WTC11 (cell line): ENCODE results near the gene MYO16. TPM values are rescaled to one million over a fixed set of nuclear protein-coding genes. Genes with fewer than 3 reads are reported as not detected.

Experiments
- ATAC-seq: fragments of 200-7000 bp; cut with Tn5 transposase; 2 replicates; pipeline ENCODE4 v1.10.0; 2021; ENCODE audit warnings: mild to moderate bottlenecking, moderate library complexity
- CTCF ChIA-PET: fragments of 300-600 bp; sonication (Branson Sonifier 250); formaldehyde crosslinking; loops from one replicate; lab custom pipeline; 2021; ENCODE audit warnings: antibody characterized with exemption; lab: Charles Lee
- POLR2A ChIA-PET: fragments of 350-600 bp; sonication (Branson Sonifier 250); formaldehyde crosslinking; loops from one replicate; lab custom pipeline; 2021; ENCODE audit warnings: antibody characterized with exemption; lab: Charles Lee
- DNase-seq: peaks from one replicate; pipeline ENCODE4 v3.0.0; 2021; ENCODE audit warnings: low spot score
- H3K27ac Mint-ChIP-seq: 2 replicates; pipeline ENCODE4 v1.8.0; 2021; ENCODE audit warnings: mixed read lengths
- H3K27me3 Mint-ChIP-seq: 2 replicates; pipeline ENCODE4 v1.8.0; 2021; ENCODE audit warnings: low read depth, mild to moderate bottlenecking, moderate library complexity, mixed read lengths
- H3K36me3 Mint-ChIP-seq: 2 replicates; pipeline ENCODE4 v1.8.0; 2021; ENCODE audit warnings: mixed read lengths
- H3K4me1 Mint-ChIP-seq: 2 replicates; pipeline ENCODE4 v1.8.0; 2022; ENCODE audit warnings: mixed read lengths
- H3K4me3 Mint-ChIP-seq: 2 replicates; pipeline ENCODE4 v1.8.0; 2021; ENCODE audit warnings: mild to moderate bottlenecking, moderate library complexity, mixed read lengths
- H3K9me3 Mint-ChIP-seq: 2 replicates; pipeline ENCODE4 v1.8.0; 2021; ENCODE audit warnings: mixed read lengths
- ATF1 ChIP-seq: sonication (generic); formaldehyde crosslinking; IDR thresholded peaks from 2 replicates; pipeline ENCODE4 v1.8.1; 2023; ENCODE audit warnings: mild to moderate bottlenecking, moderate library complexity, missing genetic modification reagents
- CBFB ChIP-seq: sonication (generic); formaldehyde crosslinking; IDR thresholded peaks from 2 replicates; pipeline ENCODE4 v1.8.1; 2022; ENCODE audit warnings: mild to moderate bottlenecking, low read depth, missing genetic modification reagents
- CREM ChIP-seq: sonication (generic); formaldehyde crosslinking; IDR thresholded peaks from 2 replicates; pipeline ENCODE4 v1.8.1; 2022; ENCODE audit warnings: mild to moderate bottlenecking, missing genetic modification reagents, moderate library complexity
- EMX1 ChIP-seq: fragments of 250-450 bp; sonication (Bioruptor Pico); IDR thresholded peaks from 2 replicates; pipeline ENCODE4 v1.8.0; 2021; ENCODE audit warnings: mild to moderate bottlenecking
- ETV6 ChIP-seq: sonication (generic); formaldehyde crosslinking; IDR thresholded peaks from 2 replicates; pipeline ENCODE4 v1.8.1; 2022; ENCODE audit warnings: mild to moderate bottlenecking, missing genetic modification reagents
- JUN ChIP-seq: sonication (generic); formaldehyde crosslinking; IDR thresholded peaks from 2 replicates; pipeline ENCODE4 v1.8.0; 2023; ENCODE audit warnings: mild to moderate bottlenecking, missing genetic modification reagents
- NFATC4 ChIP-seq: fragments of 250-450 bp; sonication (Bioruptor Pico); IDR thresholded peaks from 2 replicates; pipeline ENCODE4 v1.9.0; 2021; ENCODE audit warnings: mild to moderate bottlenecking
- NFE2L1 ChIP-seq: sonication (generic); formaldehyde crosslinking; IDR thresholded peaks from 2 replicates; pipeline ENCODE4 v1.8.1; 2023; ENCODE audit warnings: missing genetic modification reagents
- NR1H2 ChIP-seq: sonication (generic); formaldehyde crosslinking; IDR thresholded peaks from 2 replicates; pipeline ENCODE4 v1.9.0; 2021; ENCODE audit warnings: mild to moderate bottlenecking, moderate library complexity, missing genetic modification reagents
- NR3C1 ChIP-seq: sonication (generic); formaldehyde crosslinking; conservative IDR thresholded peaks from 2 replicates; pipeline ENCODE4 v1.8.1; 2023; ENCODE audit warnings: low read depth, mild to moderate bottlenecking, missing genetic modification reagents
- SMAD3 ChIP-seq: sonication (generic); formaldehyde crosslinking; IDR thresholded peaks from 2 replicates; pipeline ENCODE4 v1.8.0; 2022; ENCODE audit warnings: missing genetic modification reagents, mild to moderate bottlenecking, borderline replicate concordance
- SOX15 ChIP-seq: fragments of 250-450 bp; sonication (Bioruptor Pico); IDR thresholded peaks from 2 replicates; pipeline ENCODE4 v1.9.0; 2021; ENCODE audit warnings: mild to moderate bottlenecking
- TCF7 ChIP-seq: sonication (generic); formaldehyde crosslinking; IDR thresholded peaks from 2 replicates; pipeline ENCODE4 v1.8.0; 2022; ENCODE audit warnings: mild to moderate bottlenecking, low read depth, missing genetic modification reagents, moderate library complexity
- total RNA-seq: library from RNA; stranded (reverse); gene quantifications from 3 replicates; pipeline ENCODE4 v1.2.3, GENCODE V29; 2021
- TF ChIP-seq, protein P1 (sequence below): sonication (generic); formaldehyde crosslinking; IDR thresholded peaks from 2 replicates; pipeline ENCODE4 v1.8.1; 2023; ENCODE audit warnings: mild to moderate bottlenecking, missing genetic modification reagents, moderate library complexity
- TF ChIP-seq, protein P2 (sequence below): sonication (generic); formaldehyde crosslinking; IDR thresholded peaks from 2 replicates; pipeline ENCODE4 v1.8.1; 2022; ENCODE audit warnings: low read depth, missing genetic modification reagents, borderline replicate concordance
- TF ChIP-seq, protein P3 (sequence below): sonication (generic); formaldehyde crosslinking; IDR thresholded peaks from 2 replicates; pipeline ENCODE4 v1.8.0; 2022; ENCODE audit warnings: missing genetic modification reagents
- TF ChIP-seq, protein P4 (sequence below): sonication (generic); formaldehyde crosslinking; IDR thresholded peaks from 2 replicates; pipeline ENCODE4 v1.8.0; 2022; ENCODE audit warnings: mild to moderate bottlenecking, missing genetic modification reagents
- TF ChIP-seq, protein P5 (sequence below): fragments of 250-450 bp; sonication (Bioruptor Pico); IDR thresholded peaks from 2 replicates; pipeline ENCODE4 v1.9.0; 2021; ENCODE audit warnings: mild to moderate bottlenecking
- TF ChIP-seq, protein P6 (sequence below): sonication (generic); formaldehyde crosslinking; IDR thresholded peaks from 2 replicates; pipeline ENCODE4 v1.8.0; 2023; ENCODE audit warnings: mild to moderate bottlenecking, missing genetic modification reagents
- TF ChIP-seq, protein P7 (sequence below): fragments of 250-450 bp; sonication (Bioruptor Pico); IDR thresholded peaks from 2 replicates; pipeline ENCODE4 v1.8.0; 2021; ENCODE audit warnings: mild to moderate bottlenecking
- TF ChIP-seq, protein P8 (sequence below): fragments of 250-450 bp; sonication (Bioruptor Pico); IDR thresholded peaks from 2 replicates; pipeline ENCODE4 v2.1.2; 2022; ENCODE audit warnings: mild to moderate bottlenecking, moderate library complexity

MYO16 gene
- total RNA-seq, 1 experiment from 2014 or later, result 0.09 TPM

DNA sequence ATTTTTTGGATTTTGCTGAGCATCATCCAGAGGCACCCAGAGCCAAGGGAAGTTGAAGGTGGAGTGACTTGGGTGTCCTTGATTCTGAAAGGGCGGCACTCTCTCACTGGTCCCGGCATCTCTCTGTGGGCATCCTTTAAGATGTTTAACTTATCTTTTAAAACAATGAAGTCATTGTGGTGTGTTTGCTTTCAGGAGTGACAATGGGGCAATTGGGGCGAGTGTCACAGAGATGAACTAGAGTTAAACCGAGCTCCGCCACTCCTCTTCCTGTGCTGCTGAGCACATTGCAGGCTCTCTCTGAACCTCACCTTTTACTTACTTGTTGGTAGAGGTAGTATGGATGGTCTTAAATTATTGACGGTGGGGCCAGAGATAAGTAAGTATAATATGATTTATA lies 295.7 kb downstream of the MYO16 start:
- no peak overlapping the region for H3K27ac Mint-ChIP-seq
- no peaks in the 10 kb centered on the region for H3K4me1 Mint-ChIP-seq
- CTCF ChIA-PET, result no interaction called here
- TF ChIP-seq, protein P1, sequence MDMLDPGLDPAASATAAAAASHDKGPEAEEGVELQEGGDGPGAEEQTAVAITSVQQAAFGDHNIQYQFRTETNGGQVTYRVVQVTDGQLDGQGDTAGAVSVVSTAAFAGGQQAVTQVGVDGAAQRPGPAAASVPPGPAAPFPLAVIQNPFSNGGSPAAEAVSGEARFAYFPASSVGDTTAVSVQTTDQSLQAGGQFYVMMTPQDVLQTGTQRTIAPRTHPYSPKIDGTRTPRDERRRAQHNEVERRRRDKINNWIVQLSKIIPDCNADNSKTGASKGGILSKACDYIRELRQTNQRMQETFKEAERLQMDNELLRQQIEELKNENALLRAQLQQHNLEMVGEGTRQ, result no peak
- TF ChIP-seq SMAD3 (CRISPR knock-in tag) (no peak), EMX1 (CRISPR knock-in tag) (no peak), ATF1 (CRISPR knock-in tag) (no peak), ETV6 (CRISPR knock-in tag) (no peak), NR1H2 (CRISPR knock-in tag) (no peak), NR3C1 (CRISPR knock-in tag) (no peak)
- TF ChIP-seq, protein P2, sequence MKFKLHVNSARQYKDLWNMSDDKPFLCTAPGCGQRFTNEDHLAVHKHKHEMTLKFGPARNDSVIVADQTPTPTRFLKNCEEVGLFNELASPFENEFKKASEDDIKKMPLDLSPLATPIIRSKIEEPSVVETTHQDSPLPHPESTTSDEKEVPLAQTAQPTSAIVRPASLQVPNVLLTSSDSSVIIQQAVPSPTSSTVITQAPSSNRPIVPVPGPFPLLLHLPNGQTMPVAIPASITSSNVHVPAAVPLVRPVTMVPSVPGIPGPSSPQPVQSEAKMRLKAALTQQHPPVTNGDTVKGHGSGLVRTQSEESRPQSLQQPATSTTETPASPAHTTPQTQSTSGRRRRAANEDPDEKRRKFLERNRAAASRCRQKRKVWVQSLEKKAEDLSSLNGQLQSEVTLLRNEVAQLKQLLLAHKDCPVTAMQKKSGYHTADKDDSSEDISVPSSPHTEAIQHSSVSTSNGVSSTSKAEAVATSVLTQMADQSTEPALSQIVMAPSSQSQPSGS (CRISPR knock-in tag), result no peak
- TF ChIP-seq, protein P3, sequence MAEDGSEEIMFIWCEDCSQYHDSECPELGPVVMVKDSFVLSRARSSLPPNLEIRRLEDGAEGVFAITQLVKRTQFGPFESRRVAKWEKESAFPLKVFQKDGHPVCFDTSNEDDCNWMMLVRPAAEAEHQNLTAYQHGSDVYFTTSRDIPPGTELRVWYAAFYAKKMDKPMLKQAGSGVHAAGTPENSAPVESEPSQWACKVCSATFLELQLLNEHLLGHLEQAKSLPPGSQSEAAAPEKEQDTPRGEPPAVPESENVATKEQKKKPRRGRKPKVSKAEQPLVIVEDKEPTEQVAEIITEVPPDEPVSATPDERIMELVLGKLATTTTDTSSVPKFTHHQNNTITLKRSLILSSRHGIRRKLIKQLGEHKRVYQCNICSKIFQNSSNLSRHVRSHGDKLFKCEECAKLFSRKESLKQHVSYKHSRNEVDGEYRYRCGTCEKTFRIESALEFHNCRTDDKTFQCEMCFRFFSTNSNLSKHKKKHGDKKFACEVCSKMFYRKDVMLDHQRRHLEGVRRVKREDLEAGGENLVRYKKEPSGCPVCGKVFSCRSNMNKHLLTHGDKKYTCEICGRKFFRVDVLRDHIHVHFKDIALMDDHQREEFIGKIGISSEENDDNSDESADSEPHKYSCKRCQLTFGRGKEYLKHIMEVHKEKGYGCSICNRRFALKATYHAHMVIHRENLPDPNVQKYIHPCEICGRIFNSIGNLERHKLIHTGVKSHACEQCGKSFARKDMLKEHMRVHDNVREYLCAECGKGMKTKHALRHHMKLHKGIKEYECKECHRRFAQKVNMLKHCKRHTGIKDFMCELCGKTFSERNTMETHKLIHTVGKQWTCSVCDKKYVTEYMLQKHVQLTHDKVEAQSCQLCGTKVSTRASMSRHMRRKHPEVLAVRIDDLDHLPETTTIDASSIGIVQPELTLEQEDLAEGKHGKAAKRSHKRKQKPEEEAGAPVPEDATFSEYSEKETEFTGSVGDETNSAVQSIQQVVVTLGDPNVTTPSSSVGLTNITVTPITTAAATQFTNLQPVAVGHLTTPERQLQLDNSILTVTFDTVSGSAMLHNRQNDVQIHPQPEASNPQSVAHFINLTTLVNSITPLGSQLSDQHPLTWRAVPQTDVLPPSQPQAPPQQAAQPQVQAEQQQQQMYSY (CRISPR knock-in tag), result no peak
- TF ChIP-seq, protein P4, sequence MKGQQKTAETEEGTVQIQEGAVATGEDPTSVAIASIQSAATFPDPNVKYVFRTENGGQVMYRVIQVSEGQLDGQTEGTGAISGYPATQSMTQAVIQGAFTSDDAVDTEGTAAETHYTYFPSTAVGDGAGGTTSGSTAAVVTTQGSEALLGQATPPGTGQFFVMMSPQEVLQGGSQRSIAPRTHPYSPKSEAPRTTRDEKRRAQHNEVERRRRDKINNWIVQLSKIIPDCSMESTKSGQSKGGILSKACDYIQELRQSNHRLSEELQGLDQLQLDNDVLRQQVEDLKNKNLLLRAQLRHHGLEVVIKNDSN (CRISPR knock-in tag), result no peak
- TF ChIP-seq, protein P5, sequence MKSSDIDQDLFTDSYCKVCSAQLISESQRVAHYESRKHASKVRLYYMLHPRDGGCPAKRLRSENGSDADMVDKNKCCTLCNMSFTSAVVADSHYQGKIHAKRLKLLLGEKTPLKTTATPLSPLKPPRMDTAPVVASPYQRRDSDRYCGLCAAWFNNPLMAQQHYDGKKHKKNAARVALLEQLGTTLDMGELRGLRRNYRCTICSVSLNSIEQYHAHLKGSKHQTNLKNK (CRISPR knock-in tag), result no peak
- no peaks in the 10 kb centered on the region for H3K27me3 Mint-ChIP-seq
- no peak overlapping the region for H3K4me3 Mint-ChIP-seq
- DNase-seq (no peak), ATAC-seq (no peak)
- POLR2A ChIA-PET, result no interaction called here
- H3K9me3 Mint-ChIP-seq, result no peaks in the 10 kb centered on the region
- no peaks in the 10 kb centered on the region for H3K36me3 Mint-ChIP-seq

DNA sequence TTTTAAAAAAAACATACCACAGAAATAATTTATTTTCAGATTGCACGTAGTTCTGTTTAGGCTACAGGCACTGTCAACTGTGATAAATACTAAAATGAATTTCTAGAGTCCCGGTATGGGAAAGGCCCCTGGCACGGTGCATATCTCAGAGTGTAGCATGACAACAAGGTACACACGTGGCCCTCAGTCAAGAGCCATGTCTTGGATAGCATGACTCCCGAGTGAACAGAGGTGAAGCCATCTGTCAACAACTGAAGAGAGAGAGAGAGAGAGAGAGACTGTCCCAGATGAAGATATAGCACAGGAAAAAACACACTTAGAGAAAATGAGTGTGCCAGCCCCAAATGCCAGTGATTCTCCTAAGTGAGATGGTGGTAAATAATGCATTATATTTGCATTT lies 297.5 kb downstream of the MYO16 start:
- no peak overlapping the region for H3K27ac Mint-ChIP-seq
- DNase-seq, result no peak
- H3K36me3 Mint-ChIP-seq, result no peaks in the 10 kb centered on the region
- ATAC-seq, result no peak
- ChIA-PET POLR2A (no interaction called here), CTCF (no interaction called here)
- no peak overlapping the region for H3K4me3 Mint-ChIP-seq
- TF ChIP-seq, protein P6, sequence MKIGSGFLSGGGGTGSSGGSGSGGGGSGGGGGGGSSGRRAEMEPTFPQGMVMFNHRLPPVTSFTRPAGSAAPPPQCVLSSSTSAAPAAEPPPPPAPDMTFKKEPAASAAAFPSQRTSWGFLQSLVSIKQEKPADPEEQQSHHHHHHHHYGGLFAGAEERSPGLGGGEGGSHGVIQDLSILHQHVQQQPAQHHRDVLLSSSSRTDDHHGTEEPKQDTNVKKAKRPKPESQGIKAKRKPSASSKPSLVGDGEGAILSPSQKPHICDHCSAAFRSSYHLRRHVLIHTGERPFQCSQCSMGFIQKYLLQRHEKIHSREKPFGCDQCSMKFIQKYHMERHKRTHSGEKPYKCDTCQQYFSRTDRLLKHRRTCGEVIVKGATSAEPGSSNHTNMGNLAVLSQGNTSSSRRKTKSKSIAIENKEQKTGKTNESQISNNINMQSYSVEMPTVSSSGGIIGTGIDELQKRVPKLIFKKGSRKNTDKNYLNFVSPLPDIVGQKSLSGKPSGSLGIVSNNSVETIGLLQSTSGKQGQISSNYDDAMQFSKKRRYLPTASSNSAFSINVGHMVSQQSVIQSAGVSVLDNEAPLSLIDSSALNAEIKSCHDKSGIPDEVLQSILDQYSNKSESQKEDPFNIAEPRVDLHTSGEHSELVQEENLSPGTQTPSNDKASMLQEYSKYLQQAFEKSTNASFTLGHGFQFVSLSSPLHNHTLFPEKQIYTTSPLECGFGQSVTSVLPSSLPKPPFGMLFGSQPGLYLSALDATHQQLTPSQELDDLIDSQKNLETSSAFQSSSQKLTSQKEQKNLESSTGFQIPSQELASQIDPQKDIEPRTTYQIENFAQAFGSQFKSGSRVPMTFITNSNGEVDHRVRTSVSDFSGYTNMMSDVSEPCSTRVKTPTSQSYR, result no peak
- no peak for TF ChIP-seq NR3C1 (CRISPR knock-in tag)
- no peak for TF ChIP-seq CREM (CRISPR knock-in tag)
- TF ChIP-seq, protein P1, result no peak
- no peak for TF ChIP-seq SOX15
- no peak for TF ChIP-seq TCF7 (CRISPR knock-in tag)
- no peak for TF ChIP-seq NFATC4 (CRISPR knock-in tag)
- TF ChIP-seq, protein P7, sequence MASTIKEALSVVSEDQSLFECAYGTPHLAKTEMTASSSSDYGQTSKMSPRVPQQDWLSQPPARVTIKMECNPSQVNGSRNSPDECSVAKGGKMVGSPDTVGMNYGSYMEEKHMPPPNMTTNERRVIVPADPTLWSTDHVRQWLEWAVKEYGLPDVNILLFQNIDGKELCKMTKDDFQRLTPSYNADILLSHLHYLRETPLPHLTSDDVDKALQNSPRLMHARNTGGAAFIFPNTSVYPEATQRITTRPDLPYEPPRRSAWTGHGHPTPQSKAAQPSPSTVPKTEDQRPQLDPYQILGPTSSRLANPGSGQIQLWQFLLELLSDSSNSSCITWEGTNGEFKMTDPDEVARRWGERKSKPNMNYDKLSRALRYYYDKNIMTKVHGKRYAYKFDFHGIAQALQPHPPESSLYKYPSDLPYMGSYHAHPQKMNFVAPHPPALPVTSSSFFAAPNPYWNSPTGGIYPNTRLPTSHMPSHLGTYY (CRISPR knock-in tag), result no peak
- no peak for TF ChIP-seq JUN (CRISPR knock-in tag)
- TF ChIP-seq, protein P8, sequence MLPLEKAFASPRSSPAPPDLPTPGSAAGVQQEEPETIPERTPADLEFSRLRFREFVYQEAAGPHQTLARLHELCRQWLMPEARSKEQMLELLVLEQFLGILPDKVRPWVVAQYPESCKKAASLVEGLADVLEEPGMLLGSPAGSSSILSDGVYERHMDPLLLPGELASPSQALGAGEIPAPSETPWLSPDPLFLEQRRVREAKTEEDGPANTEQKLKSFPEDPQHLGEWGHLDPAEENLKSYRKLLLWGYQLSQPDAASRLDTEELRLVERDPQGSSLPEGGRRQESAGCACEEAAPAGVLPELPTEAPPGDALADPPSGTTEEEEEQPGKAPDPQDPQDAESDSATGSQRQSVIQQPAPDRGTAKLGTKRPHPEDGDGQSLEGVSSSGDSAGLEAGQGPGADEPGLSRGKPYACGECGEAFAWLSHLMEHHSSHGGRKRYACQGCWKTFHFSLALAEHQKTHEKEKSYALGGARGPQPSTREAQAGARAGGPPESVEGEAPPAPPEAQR (CRISPR knock-in tag), result no peak
- TF ChIP-seq CBFB, result no peak
- no peak for TF ChIP-seq NFE2L1
- TF ChIP-seq, protein P5 (CRISPR knock-in tag), result no peak
- no peaks in the 10 kb centered on the region for H3K27me3 Mint-ChIP-seq
- peaks cover 6% of the 10 kb centered on the region for H3K4me1 Mint-ChIP-seq
- no peaks in the 10 kb centered on the region for H3K9me3 Mint-ChIP-seq
